HG02973 (cell line): ENCODE data around the gene FGA.

ENCODE experiments used
- ATAC-seq: cut with Tn5 transposase; IDR thresholded peaks from one replicate; pipeline ENCODE4 v1.9.1; 2021; ENCODE audit warnings: moderate library complexity; ENCODE audit not compliant: unreplicated experiment

The FGA gene

GRCh38 chr4:154590329-154591006 is at the start of gene FGA:
Gene FGA, minus strand, starts transcription at chr4:154590742. Its CDS starts 55 bp downstream, at chr4:154590687.
- no peak for ATAC-seq

GRCh38 chr4:154634058-154634457 is 43.5 kb upstream of the FGA start:
- no peak for ATAC-seq

- no peak for ATAC-seq
These were observed 41.3 kb upstream of the FGA start for GRCh38 chr4:154631828-154632227.

GRCh38 chr4:154630324-154630723 is 39.8 kb upstream of the FGA start:
- no peak for ATAC-seq

GRCh38 chr4:154626793-154627484 is 36.4 kb upstream of the FGA start:
- peak; percentile 95 for ATAC-seq

GRCh38 chr4:154625971-154626370 is 35.4 kb upstream of the FGA start:
- no peak for ATAC-seq

GRCh38 chr4:154623995-154624394 is 33.5 kb upstream of the FGA start:
- no peak for ATAC-seq

GRCh38 chr4:154623436-154623835 is 32.9 kb upstream of the FGA start:
- no peak for ATAC-seq

GRCh38 chr4:154622598-154622997 is 32.1 kb upstream of the FGA start:
- ATAC-seq, result peak; percentile 40

- ATAC-seq, result no peak
These were observed 29.6 kb upstream of the FGA start for GRCh38 chr4:154620111-154620510.

- ATAC-seq, result peak; percentile 65
These were observed 28.3 kb upstream of the FGA start for GRCh38 chr4:154618708-154619315.

GRCh38 chr4:154617820-154618317 is 27.3 kb upstream of the FGA start:
- ATAC-seq, result no peak

GRCh38 chr4:154616731-154617130 is 26.2 kb upstream of the FGA start:
- peak; percentile 96 for ATAC-seq

- ATAC-seq, result peak; percentile 4
These were observed 25.7 kb upstream of the FGA start for GRCh38 chr4:154616287-154616686.

GRCh38 chr4:154615211-154615610 is 24.7 kb upstream of the FGA start:
- ATAC-seq, result no peak

GRCh38 chr4:154614306-154614705 is 23.8 kb upstream of the FGA start:
- no peak for ATAC-seq

GRCh38 chr4:154612472-154613414 is 22.2 kb upstream of the FGA start, which contains the start of gene FGG:
Gene FGG, minus strand, starts transcription at chr4:154612656. Its CDS starts 47 bp downstream, at chr4:154612609.
- no peak for ATAC-seq

GRCh38 chr4:154611833-154612232 is 21.3 kb upstream of the FGA start:
- ATAC-seq, result no peak

GRCh38 chr4:154610582-154610981 is 20.0 kb upstream of the FGA start:
- no peak for ATAC-seq

- ATAC-seq, result no peak
These were observed 19.0 kb upstream of the FGA start for GRCh38 chr4:154609532-154609931.
